Right lobe of liver (tissue), 4 donors: ENCODE data around the gene RGS10.

Experiments used
- CTCF ChIP-seq, 4 donors: fragments of 200-600 bp in 3 of 4; fragments of 450-650 bp in 1 of 4; IDR thresholded peaks; one replicate each; pipeline versions ENCODE4 v1.5.1 to v1.8.0; 2016 to 2022; ENCODE audit warnings: antibody characterized with exemption in 4 of 4, mild to moderate bottlenecking in 2 of 4
- POLR2A ChIP-seq: fragments of 450-650 bp; IDR thresholded peaks from one replicate; pipeline ENCODE4 v1.6.1; 2017; ENCODE audit warnings: antibody characterized with exemption, mild to moderate bottlenecking
- donor health status: DM: no; HTN: no; CAD: no.
- donor health status: DM: no; HTN: no; CAD: no.
- donor health status: DM: no; HTN: yes; CAD: no.

GRCh38 chr10:119465085-119465484, 77.4 kb downstream of the RGS10 start:
- TF ChIP-seq POLR2A (no peak), CTCF (IDR thresholded peaks at IDR 0.05) (no peak)
